H1 (cell line): ENCODE measurements around the gene PTER. TPM values are rescaled to one million over a fixed set of nuclear protein-coding genes. Genes with fewer than 3 reads are reported as not detected.

ENCODE experiments used
- CTCF ChIA-PET: fragments of 300-600 bp; sonication (Branson Sonifier 250); formaldehyde crosslinking; loops from one replicate; lab custom pipeline; 2021; ENCODE audit not compliant: partially characterized antibody; lab: Charles Lee
- POLR2A ChIA-PET: fragments of 300-600 bp; sonication (Branson Sonifier 250); formaldehyde crosslinking; loops from one replicate; lab custom pipeline; 2021; ENCODE audit warnings: inconsistent platforms; ENCODE audit not compliant: partially characterized antibody; lab: Charles Lee
- DNase-seq, 2 experiments: peaks; one replicate each; pipeline versions ENCODE4 v3.0.0 to v3.0.0-alpha.2; 2010 to 2022; ENCODE audit warnings: low spot score in 2 of 2, low read depth in 1 of 2, mixed read lengths in 1 of 2
- FAIRE-seq: peaks from 2 replicates; lab custom pipeline; 2011; peaks lifted over from hg19 to GRCh38; lab: Jason Lieb, UNC
- H2AFZ ChIP-seq: 2 replicates; pipeline ENCODE4 v1.8.1; 2012; ENCODE audit warnings: low read length, inconsistent platforms
- H2AK5ac ChIP-seq: 2 replicates; pipeline ENCODE4 v1.6.1; 2013; ENCODE audit warnings: low read depth, low read length
- H2BK120ac ChIP-seq: replicated peaks from 2 replicates; pipeline ENCODE3; 2013; ENCODE audit warnings: low read depth, low read length, inconsistent platforms
- H2BK12ac ChIP-seq: 2 replicates; pipeline ENCODE4 v1.6.1; 2013; ENCODE audit warnings: low read depth, low read length
- H2BK15ac ChIP-seq: 2 replicates; pipeline ENCODE4 v1.6.1; 2013; ENCODE audit warnings: low read length
- H2BK20ac ChIP-seq: 2 replicates; pipeline ENCODE4 v1.6.1; 2013; ENCODE audit warnings: low read length
- H2BK5ac ChIP-seq: 2 replicates; pipeline ENCODE4 v1.6.1; 2013; ENCODE audit warnings: low read depth, low read length
- H3K14ac ChIP-seq: 2 replicates; pipeline ENCODE4 v1.6.1; 2013; ENCODE audit warnings: inconsistent platforms; ENCODE audit not compliant: insufficient read length
- H3K18ac ChIP-seq: 2 replicates; pipeline ENCODE4 v1.6.1; 2013; ENCODE audit warnings: low read length; ENCODE audit errors: extremely low read depth
- H3K23ac ChIP-seq: 2 replicates; pipeline ENCODE4 v1.6.1; 2013; ENCODE audit warnings: inconsistent platforms; ENCODE audit not compliant: insufficient read length
- H3K23me2 ChIP-seq: 2 replicates; pipeline ENCODE4 v1.6.1; 2013; ENCODE audit warnings: low read depth, low read length
- H3K27ac ChIP-seq: 2 replicates; pipeline ENCODE4 v1.6.1; 2011; ENCODE audit warnings: low read depth, low read length, inconsistent platforms
- H3K27me3 ChIP-seq, 4 experiments: replicated peaks in 1 of 4; 1 replicate in 1 of 4; 2 replicates in 3 of 4; pipeline versions ENCODE4 v1.6.1 to v1.8.1; 2011 to 2013; ENCODE audit warnings: low read length in 3 of 4, mild to moderate bottlenecking in 3 of 4, inconsistent platforms in 2 of 4, mixed read lengths in 2 of 4, moderate library complexity in 1 of 4; ENCODE audit not compliant: control insufficient read depth in 3 of 4, insufficient read depth in 3 of 4; ENCODE audit errors: extremely low read depth in 1 of 4
- H3K36me3 ChIP-seq, 4 experiments: 2 replicates each; pipeline versions ENCODE4 v1.6.1 to v1.8.1; 2011 to 2013; ENCODE audit warnings: mild to moderate bottlenecking in 4 of 4, low read length in 3 of 4, moderate library complexity in 2 of 4, control low read depth in 1 of 4, inconsistent platforms in 1 of 4; ENCODE audit not compliant: insufficient read depth in 4 of 4, control insufficient read depth in 2 of 4
- H3K4ac ChIP-seq: replicated peaks from 2 replicates; pipeline ENCODE3; 2013; ENCODE audit warnings: low read length, low read depth, mixed read lengths, inconsistent platforms; ENCODE audit not compliant: insufficient read length
- H3K4me1 ChIP-seq, 4 experiments: replicated peaks in 1 of 4; 1 replicate in 1 of 4; 2 replicates in 3 of 4; pipeline versions ENCODE4 v1.6.1 to v1.8.1; 2011 to 2013; ENCODE audit warnings: low read length in 3 of 4, inconsistent platforms in 2 of 4, mixed read lengths in 1 of 4; ENCODE audit not compliant: insufficient read depth in 4 of 4, control insufficient read depth in 3 of 4
- H3K4me2 ChIP-seq, 2 experiments: 2 replicates each; pipeline versions ENCODE4 v1.6.1 to v1.8.1; 2011 to 2013; ENCODE audit warnings: low read depth in 2 of 2, low read length in 2 of 2, control low read depth in 1 of 2, inconsistent platforms in 1 of 2, mild to moderate bottlenecking in 1 of 2; ENCODE audit not compliant: insufficient read depth in 1 of 2
- H3K4me3 ChIP-seq, 4 experiments: fragments of 200-600, 300-600 bp in 1 of 4; sonication (generic), shearing (Covaris generic), sonication (Bioruptor Twin) in 1 of 4; 2 replicates each; pipeline versions ENCODE4 v1.5.1 to v1.8.1; 2011 to 2016; ENCODE audit warnings: low read length in 4 of 4, low read depth in 3 of 4, control low read depth in 2 of 4, inconsistent platforms in 2 of 4, mild to moderate bottlenecking in 2 of 4, mixed read lengths in 1 of 4, moderate library complexity in 1 of 4; ENCODE audit not compliant: insufficient read depth in 2 of 4; ENCODE audit errors: extremely low read depth in 1 of 4
- H3K56ac ChIP-seq: replicated peaks from 2 replicates; pipeline ENCODE3; 2013; ENCODE audit warnings: low read depth, mild to moderate bottlenecking, mixed read lengths, low read length, inconsistent platforms; ENCODE audit not compliant: insufficient read length
- H3K79me1 ChIP-seq: 2 replicates; pipeline ENCODE4 v1.6.1; 2013; ENCODE audit warnings: low read depth, low read length, control low read depth
- H3K79me2 ChIP-seq, 2 experiments: 2 replicates each; pipeline versions ENCODE4 v1.6.1 to v1.8.1; 2012 to 2013; ENCODE audit warnings: low read length in 2 of 2, mild to moderate bottlenecking in 2 of 2, inconsistent platforms in 1 of 2; ENCODE audit not compliant: insufficient read depth in 2 of 2, control insufficient read depth in 1 of 2
- H3K9ac ChIP-seq, 4 experiments: replicated peaks in 1 of 4; 1 replicate in 1 of 4; 2 replicates in 3 of 4; pipeline versions ENCODE4 v1.6.1 to v1.8.1; 2011 to 2013; ENCODE audit warnings: low read depth in 3 of 4, low read length in 3 of 4, control low read depth in 2 of 4, mild to moderate bottlenecking in 2 of 4, moderate library complexity in 2 of 4, inconsistent platforms in 1 of 4; ENCODE audit errors: extremely low read depth in 1 of 4
- H3K9me3 ChIP-seq, 2 experiments: 2 replicates each; pipeline versions ENCODE4 v1.6.1 to v1.8.1; 2012 to 2013; ENCODE audit warnings: mild to moderate bottlenecking in 2 of 2, moderate library complexity in 2 of 2, control low read depth in 1 of 2, inconsistent platforms in 1 of 2, low read depth in 1 of 2, low read length in 1 of 2, mixed read lengths in 1 of 2; ENCODE audit not compliant: insufficient read depth in 2 of 2
- H4K20me1 ChIP-seq, 2 experiments: replicated peaks in 1 of 2; 2 replicates each; pipeline versions ENCODE3 to v1.8.1; 2011 to 2013; ENCODE audit warnings: inconsistent platforms in 2 of 2, low read length in 2 of 2, mild to moderate bottlenecking in 1 of 2; ENCODE audit not compliant: insufficient read depth in 2 of 2, control insufficient read depth in 1 of 2
- H4K5ac ChIP-seq: 2 replicates; pipeline ENCODE4 v1.6.1; 2013; ENCODE audit warnings: low read length, low read depth, mixed read lengths, inconsistent platforms; ENCODE audit not compliant: insufficient read length
- H4K8ac ChIP-seq: 2 replicates; pipeline ENCODE4 v1.8.0; 2013; ENCODE audit warnings: mild to moderate bottlenecking, moderate library complexity, low read length, inconsistent platforms; ENCODE audit not compliant: insufficient read depth; ENCODE audit errors: extremely low read depth
- H4K91ac ChIP-seq: replicated peaks from 2 replicates; pipeline ENCODE3; 2013; ENCODE audit warnings: low read length, mixed read lengths, inconsistent platforms; ENCODE audit not compliant: insufficient read length
- BRCA1 ChIP-seq: IDR thresholded peaks from 2 replicates; pipeline ENCODE4 v1.6.1; 2012; ENCODE audit warnings: low read depth, low read length, improper control_type of control experiment
- CBX8 ChIP-seq: fragments of 300-800, 300-1000 bp; sonication (generic); IDR thresholded peaks from 2 replicates; pipeline ENCODE4 v1.7.1; 2016; ENCODE audit warnings: low read depth, low read length, borderline replicate concordance
- EZH2 ChIP-seq: fragments of 200-600 bp; sonication (generic); IDR thresholded peaks from 2 replicates; pipeline ENCODE4 v1.7.1; 2012; ENCODE audit warnings: low read depth, mild to moderate bottlenecking, moderate library complexity, low read length, inconsistent platforms; ENCODE audit not compliant: severe bottlenecking
- JUN ChIP-seq: IDR thresholded peaks from 2 replicates; pipeline ENCODE4 v1.6.1; 2011; ENCODE audit warnings: low read depth, mild to moderate bottlenecking, improper control_type of control experiment, low read length
- NRF1 ChIP-seq: IDR thresholded peaks from 2 replicates; pipeline ENCODE4 v1.6.1; 2011; ENCODE audit warnings: mild to moderate bottlenecking, low read depth, low read length, improper control_type of control experiment
- SIX5 ChIP-seq: IDR thresholded peaks from 2 replicates; pipeline ENCODE4 v1.6.1; 2011; ENCODE audit warnings: mild to moderate bottlenecking, low read depth, low read length
- YY1 ChIP-seq: IDR thresholded peaks from 2 replicates; pipeline ENCODE4 v1.6.1; 2011; ENCODE audit warnings: low read depth, mild to moderate bottlenecking, low read length
- WGBS, 2 experiments: shearing (Covaris generic) in 1 of 2; methylation state at CpG; one replicate each; pipeline versions ENCODE4 v1.1.6 to v1.1.7; 2013 to 2015; ENCODE audit warnings: low lambda C conversion rate in 2 of 2, mixed read lengths in 2 of 2, inconsistent platforms in 1 of 2, low coverage in 1 of 2, missing lambda C conversion rate in 1 of 2; ENCODE audit not compliant: insufficient replicate concordance in 2 of 2, insufficient coverage in 1 of 2, insufficient read length in 1 of 2; ENCODE audit errors: extremely low coverage in 1 of 2, missing lambda C conversion rate in 1 of 2; 5-methylcytosine and 5-hydroxymethylcytosine counted together
- polyA plus RNA-seq, 7 experiments: library from polyadenylated mRNA; depleted of rRNA in 3 of 7; stranded (reverse) in 5 of 7; unstranded in 2 of 7; fragments of >200 nt in 5 of 7; fragments of 200-250 nt in 2 of 7; gene quantifications; 1 replicate in 5 of 7; 2 replicates in 1 of 7; 4 replicates in 1 of 7; pipeline versions ENCODE4 v1.2.1 to v1.2.3, GENCODE V29; 2011 to 2013; ENCODE audit warnings: missing spikeins in 2 of 7, mixed read lengths in 2 of 7
- total RNA-seq: library from RNA; stranded (reverse); fragmentation: NEBNext Ultra II Directional; extraction: Animal tissue kit (Norgen Biotek cat#: 25700); gene quantifications from 2 replicates; pipeline ENCODE4 v1.2.1, GENCODE V29; 2021

PTER gene
- total and polyA plus RNA-seq, 2 of the 8 experiments (the other 6 are each of a cell fraction or from before 2014, with no cell fraction given) = 4.4 to 7.8 TPM

- Histone ChIP-seq H3K36me3 (no peaks in the 10 kb centered on the region), H3K27ac (no peak overlapping the region), H3K9me3 (no peaks in the 10 kb centered on the region), H4K20me1 (no peaks in the 10 kb centered on the region), H3K9ac (no peak overlapping the region), H3K56ac (no peak overlapping the region), H2BK15ac (no peak overlapping the region), H4K5ac (no peak overlapping the region), H3K14ac (no peak overlapping the region), H2BK20ac (no peak overlapping the region), H3K18ac (no peak overlapping the region), H2AFZ (no peak overlapping the region), H3K4me3 (no peak overlapping the region), H2BK12ac (no peak overlapping the region), H3K23ac (no peak overlapping the region), H3K4me1 (no peaks in the 10 kb centered on the region), H4K8ac (no peak overlapping the region), H2BK5ac (no peak overlapping the region), H3K79me2 (no peaks in the 10 kb centered on the region), H3K79me1 (no peaks in the 10 kb centered on the region), H2BK120ac (no peak overlapping the region), H3K23me2 (no peaks in the 10 kb centered on the region), H2AK5ac (no peak overlapping the region), H3K27me3 (no peaks in the 10 kb centered on the region), H4K91ac (no peak overlapping the region), H3K4me2 (no peak overlapping the region), H3K4ac (no peak overlapping the region)
- no peak for DNase-seq
- FAIRE-seq = no peak
- ChIA-PET CTCF (interaction anchor here (2.8 kb wide), 1 partner anchor 9 kb away, joined by 11 read pairs; no protein-coding TSS in a partner anchor), POLR2A (no interaction called here)
- WGBS, 2 experiments = 85% methylated on average over 4 of the region's 4 CpGs; no CpG with 5 or more reads in 1 of the 2 experiments
- TF ChIP-seq JUN (no peak), CBX8 (no peak), SIX5 (no peak), EZH2 (no peak), BRCA1 (no peak), YY1 (no peak), NRF1 (no peak)
Measured at GRCh38 chr10:16547973-16548372, 111.2 kb downstream of the PTER start.
